GM21723 (cell line): ENCODE results near the gene PDE2A.

ENCODE experiments used
- ATAC-seq: cut with Tn5 transposase; IDR thresholded peaks from one replicate; pipeline ENCODE4 v1.9.1; 2021; ENCODE audit warnings: mild to moderate bottlenecking, moderate library complexity; ENCODE audit not compliant: unreplicated experiment

PDE2A gene

DNA sequence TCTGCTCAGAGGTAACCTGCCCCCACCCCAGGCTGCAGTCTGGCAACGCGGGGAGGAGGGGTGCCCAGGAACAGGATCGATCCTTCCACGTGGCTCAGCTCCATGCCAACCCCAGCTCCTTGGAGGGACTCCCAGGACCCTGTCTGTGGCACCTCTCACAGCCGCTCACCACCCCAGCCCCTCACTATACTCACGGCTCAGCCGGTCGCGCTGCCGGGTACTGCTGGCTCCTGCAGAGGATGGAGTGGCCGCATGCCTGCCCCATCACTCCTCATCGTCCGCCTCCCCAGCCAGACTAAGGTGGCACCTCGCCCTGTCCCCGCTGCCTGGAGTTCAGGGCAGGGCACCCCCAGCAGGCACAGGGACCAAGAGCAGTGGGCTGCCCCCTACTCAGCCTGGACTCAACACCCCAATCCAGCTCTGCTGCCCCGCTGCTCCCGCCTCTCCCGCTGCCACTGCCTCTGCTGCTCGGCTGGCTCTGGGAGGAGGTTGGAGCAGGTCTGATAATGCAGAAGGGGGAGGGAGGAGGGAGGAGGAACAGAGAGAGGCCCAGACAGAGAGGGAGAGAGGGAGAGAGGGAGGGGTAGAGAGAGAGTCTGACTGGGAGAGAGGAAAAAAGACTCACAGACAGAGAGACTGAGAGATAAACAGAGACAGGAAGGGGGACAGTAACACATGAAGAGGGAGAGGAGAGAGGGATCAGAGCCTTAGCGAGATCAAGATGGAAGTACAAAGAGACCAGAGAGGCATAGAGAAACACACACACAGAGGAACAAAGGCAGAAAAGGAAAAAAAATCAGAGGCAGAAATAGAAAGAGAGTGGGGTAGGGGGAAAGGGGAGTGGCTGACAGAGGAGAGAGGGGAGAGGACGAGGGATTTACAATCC lies at the start of gene PDE2A:
Gene PDE2A (minus strand): TSS at position 480 of the 886 bp plus-strand sequence. CDS start 215 bp downstream, at position 265.
- ATAC-seq, result no peak

DNA sequence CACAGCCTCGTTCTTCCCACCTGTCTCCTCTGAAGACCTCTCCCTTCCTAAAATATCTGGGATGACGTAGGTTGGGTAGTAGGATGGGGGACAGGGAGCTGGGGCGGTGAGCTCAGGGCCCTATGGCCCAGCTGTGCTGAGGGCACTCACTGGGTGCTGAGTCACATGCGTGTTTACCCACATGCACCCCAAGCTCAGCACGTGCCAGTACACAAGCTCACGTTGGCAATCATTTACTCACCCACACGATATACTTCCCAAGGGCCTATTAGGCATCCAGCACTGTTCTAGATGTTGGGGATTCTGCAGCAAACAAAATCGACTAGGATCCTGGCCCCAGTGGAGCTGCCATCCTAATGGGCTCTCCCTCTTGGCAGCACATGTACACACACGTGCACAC lies 49.3 kb upstream of the PDE2A start:
- ATAC-seq, result no peak

DNA sequence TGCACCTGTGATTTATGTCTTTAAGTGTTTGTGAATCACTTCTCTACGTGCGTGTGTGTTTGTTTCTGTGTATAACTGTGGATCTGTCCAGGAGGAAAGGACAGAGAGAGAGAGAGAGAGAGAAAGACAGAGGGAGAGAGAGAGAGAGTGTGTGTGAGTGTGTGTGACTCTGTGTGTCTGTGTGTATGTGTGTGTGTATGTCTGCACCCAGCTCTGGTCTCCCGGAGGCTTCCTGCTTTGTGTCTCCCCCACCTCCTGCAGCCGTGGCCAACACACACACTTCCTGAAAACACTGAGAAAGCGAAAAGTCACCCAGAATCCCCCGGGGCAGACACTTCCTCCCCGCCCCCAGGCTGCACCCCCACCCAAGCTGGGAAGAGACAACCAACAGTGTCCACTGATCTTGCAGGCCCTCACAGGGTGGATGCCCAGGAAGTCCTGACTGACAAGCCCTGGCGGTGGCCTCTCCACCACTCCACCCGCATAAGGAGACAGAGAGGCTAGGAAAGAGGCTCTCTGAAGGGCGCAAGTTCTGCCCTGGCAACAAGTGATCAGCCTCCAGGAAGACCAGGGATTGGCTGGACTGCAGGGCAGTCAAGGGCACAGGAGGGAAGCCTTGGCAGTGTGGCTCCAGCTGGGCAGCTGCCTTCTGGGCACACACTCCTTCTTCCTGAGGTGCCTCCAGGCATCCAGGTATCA lies 48.0 kb upstream of the PDE2A start:
- peak; percentile 78 for ATAC-seq

DNA sequence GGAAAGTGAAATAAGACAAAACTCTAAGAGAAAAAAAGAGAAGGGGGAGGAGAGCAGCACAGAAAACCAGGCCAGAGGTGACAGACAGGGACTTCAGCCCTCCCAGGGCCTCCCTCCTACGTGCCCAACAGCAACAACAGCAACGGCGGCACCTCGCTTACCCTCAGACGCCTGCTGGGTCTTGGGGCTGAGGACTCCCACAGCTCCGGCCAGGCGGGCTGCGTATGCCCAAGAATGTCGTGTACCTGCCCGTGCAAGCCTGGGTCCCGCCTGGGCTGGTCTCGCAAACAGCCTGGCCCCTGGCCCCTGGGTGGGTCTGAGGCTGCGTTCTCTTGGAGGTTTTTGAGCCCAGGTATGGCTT lies 47.4 kb upstream of the PDE2A start:
- ATAC-seq, result no peak

DNA sequence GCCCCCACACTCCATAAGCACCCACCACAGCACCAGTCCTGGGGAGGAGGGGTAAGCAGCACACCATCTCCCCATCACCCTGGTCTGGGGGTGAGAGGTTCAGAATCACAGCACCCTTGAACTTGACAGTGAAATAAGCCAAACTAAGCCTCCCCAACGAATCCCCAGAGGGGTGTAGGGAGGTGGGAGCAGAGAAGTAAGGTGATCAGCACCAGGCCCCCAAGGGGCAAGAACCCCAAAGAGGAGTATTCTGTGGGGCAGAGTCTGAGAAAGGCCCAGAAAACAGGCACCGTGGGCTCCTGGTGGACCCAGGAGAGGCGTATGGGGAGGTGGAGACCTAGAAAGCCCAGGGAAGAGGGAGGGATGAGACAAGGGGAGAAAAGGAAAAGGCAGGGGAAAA lies 47.1 kb upstream of the PDE2A start:
- ATAC-seq, result no peak

DNA sequence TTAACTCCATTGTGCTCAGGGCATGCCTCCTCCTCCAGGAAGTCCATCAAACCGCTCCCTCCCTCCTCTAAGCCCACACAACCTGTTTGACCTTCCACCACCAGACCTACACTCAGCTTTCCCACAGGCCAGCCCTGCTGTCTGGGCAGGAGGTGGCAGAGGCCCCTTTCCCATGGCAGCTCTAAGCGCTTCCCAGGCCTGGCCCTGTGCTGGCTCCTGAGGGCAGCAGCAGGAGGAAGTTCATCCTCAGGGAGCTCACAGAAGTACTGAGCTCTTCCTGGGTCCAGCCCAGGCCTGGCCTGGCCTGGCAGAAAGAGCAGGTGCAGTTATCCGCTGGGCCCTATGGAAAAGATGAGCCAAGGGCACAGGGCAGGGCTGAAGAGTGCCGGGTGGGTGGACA lies 46.6 kb upstream of the PDE2A start:
- no peak for ATAC-seq

DNA sequence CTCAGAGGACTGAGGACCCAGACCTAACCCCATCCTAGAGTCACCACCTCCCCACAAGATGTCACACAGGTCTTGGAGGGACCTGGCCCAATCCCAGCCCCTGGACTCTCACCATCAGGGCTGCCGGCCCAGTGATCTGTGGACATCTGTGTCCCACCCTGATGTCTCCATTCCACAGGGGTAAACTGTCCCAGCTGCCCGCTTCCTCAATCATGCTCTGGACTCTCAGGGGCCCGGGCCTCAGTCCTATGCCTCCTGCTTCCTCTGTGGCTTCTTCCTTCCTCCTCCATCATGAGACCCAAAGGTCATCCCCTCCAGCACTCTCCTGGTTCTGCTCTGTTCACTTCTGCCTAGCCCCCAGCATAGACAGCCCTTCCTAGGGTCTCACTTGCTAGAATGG lies 45.8 kb upstream of the PDE2A start:
- ATAC-seq, result no peak

DNA sequence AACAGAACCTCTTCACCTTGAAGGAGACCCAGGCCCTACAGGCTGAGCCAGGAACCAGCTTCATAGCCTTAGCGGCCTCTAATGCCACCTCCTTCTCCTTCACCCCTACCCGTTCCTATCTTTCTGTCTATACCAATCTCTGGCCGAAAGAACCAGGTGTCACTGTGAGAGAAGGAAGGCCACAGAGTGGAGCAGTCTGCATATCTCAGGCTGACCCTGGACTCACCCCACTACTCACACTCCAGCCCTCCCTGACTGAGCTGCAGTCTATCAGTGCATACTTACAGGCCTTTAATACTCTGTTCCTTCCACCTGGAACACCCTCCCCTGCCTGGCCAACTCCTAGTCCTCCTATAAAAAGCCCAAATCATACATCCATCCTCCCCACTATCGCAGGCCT lies 45.3 kb upstream of the PDE2A start:
- ATAC-seq, result no peak

DNA sequence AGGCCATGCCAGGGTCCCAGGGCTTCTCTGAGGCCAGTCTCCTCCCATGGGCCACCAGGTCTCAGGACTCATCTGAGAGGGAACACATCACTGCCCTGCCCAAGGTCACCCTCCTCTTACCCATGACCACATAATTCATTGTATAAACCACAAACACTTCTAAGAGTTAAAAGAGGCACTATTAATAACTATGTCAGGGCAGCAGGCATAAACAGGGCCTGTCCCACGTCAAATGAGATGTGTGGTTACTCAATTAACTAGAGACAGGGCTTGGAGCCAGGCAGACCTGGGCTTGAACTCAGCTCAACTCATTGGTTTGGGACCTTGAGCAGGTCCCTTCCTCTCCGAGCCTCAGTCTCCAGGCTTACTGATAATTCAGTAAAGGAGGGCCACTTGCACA lies 44.9 kb upstream of the PDE2A start:
- no peak for ATAC-seq

DNA sequence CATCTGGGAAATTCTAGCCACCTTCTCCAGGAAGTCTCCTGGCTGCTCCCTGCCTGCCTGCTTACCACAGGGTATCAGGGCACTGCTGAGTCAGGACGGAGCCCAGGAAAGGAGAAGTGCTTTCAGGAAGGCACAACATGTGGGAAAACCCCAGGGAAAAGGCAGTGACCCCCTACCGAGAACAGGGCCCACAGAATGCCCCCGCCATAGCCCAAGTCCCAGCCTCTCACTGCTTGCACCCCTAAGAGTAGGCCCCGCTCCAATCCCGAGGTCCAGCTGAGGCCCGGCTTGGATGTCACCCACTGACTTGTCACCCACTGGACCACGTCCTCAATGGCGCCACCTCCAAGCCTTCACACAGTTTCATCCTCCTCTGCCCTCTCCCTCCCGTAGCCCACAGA lies 43.9 kb upstream of the PDE2A start:
- ATAC-seq, result no peak

DNA sequence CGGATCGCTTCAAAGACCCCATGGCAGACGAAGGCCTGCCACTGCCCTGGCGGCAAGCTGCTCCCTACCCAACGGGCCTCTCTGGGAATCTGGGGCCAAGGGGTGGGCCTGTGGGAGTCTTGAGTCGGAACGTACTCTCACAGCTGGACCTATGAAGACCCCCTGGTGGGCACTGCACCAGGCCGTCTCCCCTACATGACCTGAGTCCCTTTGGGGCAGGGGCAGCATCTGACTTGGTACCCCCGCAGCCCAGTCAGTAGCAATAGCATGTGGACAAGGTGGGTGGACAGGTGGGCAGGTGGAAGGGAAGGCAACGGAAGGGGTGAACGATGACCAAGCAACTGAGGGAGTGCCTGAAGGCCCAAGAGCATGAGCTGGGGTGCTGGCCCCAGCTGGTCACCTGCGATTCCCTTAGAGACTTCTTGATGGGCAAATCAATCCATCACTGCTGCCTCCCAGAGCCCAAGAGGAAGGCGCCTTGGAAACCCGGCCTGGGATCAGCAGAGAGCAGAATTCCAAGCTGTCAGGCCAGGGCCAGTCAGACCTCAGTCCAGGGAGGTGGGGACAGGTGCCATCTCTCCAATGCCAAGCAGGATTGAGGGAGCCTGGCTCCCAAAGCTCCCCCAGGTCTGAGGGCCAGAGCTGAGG lies 42.7 kb upstream of the PDE2A start:
- no peak for ATAC-seq

DNA sequence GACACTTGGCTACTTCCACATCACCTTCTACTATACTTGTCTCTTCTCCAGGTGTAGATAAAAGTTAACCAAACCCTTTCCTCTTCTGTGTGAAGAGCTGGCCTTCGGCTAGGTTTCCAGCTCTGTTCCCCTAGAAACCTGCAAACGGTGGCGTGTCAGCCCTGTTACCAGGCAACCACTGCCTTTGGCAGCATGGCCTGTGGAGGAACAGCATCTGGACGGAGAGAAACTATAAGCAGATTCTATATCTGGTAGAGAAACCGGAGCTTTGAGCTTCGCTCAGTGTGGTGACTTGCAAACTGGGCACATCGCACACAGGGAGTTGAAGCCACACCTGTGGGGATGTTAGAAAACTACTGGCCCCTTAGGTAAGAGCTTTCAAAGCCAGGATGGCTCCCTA lies 42.1 kb upstream of the PDE2A start:
- no peak for ATAC-seq

DNA sequence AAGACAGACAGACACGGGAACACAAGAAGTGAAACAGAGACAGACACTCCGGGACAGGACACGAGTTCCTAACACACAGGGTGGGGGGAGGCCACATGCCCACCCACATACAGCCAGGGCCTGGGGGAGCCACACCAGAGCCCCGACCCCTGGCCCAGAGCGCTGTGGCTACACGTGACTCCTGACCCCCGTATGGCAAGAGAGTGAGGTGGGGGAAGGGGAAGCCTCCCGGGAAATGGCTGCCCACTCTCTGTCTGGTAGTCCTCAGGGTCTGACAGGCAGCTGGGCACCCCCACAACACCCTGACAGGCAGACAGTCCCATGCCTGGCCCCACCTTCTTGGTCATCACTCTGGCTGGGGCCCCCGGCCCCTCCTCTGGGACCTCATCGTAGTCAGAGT lies 38.6 kb upstream of the PDE2A start:
- ATAC-seq, result no peak

DNA sequence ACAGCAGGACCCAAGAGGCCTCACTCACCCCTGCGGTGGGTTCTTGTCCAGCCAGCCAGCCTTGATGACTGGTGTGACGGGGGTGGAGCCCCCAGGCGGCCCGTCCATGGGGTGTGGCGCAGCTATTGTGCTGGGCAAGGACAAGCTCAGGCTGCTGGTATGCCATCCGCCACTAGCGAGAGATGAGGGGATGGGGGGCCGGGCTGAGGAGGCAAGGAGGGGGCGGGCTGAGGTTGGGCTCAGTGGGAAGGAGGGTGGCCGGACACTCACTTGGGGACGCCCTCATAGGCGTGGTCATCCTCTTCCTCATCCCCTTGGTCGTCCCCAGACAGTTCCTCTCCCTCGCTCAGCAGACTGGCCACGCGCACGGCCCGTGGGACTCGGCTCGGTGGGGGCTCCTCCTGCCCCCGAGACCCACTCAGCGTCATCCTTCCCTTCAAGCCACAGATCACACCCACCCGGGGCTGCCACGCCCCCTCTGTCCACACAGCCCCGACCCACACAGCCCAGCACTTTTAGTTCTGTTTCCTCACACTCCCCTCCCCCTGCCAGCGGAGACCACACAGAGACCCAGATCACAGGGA lies 38.0 kb upstream of the PDE2A start:
- no peak for ATAC-seq

DNA sequence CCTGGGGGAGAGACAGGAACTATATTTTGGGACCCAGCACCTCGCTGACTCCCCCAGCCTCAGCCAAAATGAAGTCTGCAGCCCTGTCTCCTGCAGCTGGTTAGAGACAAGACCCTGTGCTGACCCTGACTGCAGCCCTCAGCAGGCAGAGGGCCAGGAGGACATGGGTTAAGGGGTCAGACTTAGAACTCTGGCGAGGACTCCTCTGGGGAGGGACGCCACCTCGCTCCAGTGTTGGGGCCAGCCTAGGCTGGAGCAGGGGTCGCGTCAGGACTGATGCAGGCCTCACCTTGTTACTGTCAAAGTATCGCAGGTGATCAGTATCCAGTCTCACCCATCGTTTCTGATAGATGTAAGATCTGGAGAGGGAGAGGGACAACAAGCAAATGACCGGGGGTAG lies 36.9 kb upstream of the PDE2A start:
- ATAC-seq, result no peak

DNA sequence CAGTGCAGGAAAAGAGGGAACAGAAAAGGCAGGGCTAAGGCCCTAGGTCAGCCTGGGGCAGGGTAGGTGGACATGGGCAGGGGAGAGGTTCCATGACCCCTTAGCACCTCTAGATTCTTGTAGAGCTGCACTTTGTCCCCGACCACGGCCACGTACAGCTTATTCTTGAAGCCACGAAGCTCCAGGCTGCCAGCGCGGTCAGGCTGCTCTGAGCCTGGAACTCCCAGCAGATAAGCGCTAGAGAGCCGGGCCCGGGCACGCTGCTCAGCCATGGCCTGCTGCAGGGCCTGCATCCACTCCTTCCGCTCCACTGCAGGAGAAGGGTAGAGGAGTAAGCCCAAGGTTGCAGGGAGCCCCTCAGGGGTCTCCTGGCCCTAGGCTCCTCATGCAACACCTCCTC lies 36.1 kb upstream of the PDE2A start:
- no peak for ATAC-seq

DNA sequence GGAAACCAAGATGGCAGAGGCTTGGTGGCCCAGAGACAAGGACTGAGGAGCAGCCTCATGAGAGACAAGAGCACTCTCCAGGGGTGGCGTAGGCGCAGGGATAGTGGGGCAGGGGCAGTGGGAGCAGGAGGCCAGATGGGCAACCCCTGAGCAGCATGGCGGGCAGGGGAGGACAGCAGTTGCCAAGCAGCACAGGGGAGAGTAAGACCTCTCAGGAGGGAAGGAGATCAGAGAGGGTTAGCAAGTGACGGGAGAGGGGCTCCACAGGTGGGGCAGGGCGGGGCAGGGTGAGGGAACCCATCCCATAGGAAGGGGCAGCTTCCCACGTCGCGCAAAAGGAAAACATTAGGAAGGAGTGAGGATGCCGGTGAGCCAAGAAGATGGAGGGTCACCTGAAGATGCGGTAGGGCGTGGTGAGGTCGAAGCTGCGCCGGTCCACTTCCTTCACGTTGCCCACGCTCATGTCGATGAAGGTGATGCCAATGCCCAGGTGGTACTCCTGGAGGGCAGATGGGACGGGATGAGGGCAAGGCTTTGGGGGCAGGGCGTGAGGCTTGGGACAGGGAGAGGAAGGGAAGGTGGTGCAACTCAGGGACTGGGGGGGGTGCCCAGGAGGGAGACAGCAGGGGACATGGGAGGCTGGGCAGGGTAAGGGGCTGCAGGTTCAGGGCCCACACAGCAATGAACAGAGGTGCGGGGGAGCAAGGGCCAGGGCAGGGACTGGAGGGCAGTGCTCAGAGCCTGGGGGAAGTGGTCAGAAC lies 35.4 kb upstream of the PDE2A start:
- ATAC-seq, result no peak

DNA sequence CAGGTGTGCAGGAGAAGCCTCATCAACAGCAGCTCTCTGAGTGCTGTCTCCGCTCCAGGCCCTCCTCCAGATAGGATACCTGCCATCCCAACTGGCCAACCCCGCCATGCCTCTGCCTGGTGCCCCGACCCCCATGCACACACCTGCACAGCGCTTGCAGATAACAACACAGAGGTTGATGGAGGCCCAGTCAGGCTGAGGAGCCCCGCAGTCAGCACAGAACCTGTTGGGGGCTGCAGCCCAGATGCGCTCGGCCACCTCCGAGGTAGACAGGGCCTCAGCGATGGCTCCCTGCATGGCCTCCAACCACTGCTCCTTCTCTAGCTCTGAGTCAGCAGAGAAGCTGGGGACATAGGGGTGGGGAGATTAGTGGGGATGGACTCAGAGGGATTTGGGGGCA lies 32.8 kb upstream of the PDE2A start:
- no peak for ATAC-seq

DNA sequence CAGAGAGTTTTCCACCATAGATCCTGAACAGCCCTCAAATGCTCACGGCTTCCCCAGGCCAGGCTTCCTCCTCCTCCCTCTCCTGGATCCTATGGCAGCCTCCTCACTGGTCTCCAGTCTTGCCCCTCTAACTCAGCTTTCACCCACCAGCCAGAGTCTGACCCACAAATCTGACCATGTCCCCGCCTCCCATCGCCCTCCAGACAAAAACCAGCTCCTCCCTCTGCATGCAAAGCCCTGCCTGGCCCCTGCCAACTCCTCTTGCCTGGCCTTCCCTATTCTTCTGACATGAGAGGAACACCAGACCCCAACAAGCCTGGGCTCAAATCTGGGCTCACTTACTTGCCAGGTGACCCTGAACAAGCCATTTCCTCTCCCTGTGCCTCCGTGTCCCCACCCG lies 32.4 kb upstream of the PDE2A start:
- ATAC-seq, result no peak

DNA sequence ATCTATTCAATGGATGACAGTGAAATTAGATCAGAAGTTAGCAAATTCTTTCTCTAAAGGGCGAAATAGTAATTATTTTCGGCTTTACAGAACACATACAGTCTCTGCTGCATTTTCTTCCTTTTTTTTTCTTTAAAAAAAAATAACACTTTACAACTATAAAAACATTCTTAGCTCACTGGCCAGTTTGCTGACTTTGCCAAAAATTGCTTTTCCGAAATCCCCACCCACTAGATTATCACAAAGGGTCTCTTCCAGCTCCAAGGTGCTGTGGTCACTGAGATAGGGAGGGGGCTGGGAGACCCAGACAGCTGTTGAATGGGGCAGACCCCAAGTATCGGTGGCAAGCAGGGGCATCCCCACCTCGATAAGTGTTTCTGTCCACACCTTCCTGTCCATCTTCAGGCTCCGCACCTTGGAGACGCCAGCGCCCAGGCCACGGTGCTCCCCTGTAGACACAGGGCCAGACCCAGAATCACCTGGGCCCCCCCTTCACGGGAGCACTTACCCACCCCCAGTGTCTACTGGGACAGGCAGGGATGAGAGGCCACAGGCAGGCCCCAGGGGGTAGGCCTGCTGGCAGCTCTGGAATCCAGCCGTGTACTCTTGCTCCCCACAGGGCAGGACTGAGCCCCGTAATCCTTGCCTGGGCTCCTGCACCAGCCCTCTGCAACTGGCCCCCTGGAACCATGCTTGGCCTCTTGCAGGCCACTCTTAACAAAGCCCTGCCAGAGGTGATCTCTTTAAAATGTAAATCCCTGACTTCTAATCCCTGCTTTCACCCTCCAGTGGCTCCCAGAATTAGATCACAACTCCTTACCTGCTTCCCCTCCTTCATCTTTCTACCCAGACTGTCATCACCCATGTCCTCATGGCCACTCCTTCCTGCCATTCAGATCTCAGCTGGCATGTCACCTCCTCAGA lies 31.5 kb upstream of the PDE2A start:
- ATAC-seq, result no peak
